HCT116 (cell line): ENCODE data around the gene RPE65. TPM values are rescaled to one million over a fixed set of nuclear protein-coding genes. Genes with fewer than 3 reads are reported as not detected.

Source experiments
- ATAC-seq: fragments of 200-7000 bp; cut with Tn5 transposase; 2 replicates; pipeline ENCODE4 v1.9.1; 2020; ENCODE audit warnings: mild to moderate bottlenecking, moderate library complexity
- BruUV-seq: library from RNA; stranded (reverse); fragments of 400-500 nt; replicated peaks from 2 replicates; lab custom pipeline; 2021; lab: Mats Ljungman, UMichigan
- CTCF ChIA-PET: fragments of 300-600 bp; sonication (Branson Sonifier 250); formaldehyde crosslinking; loops from one replicate; lab custom pipeline; 2021; ENCODE audit warnings: antibody characterized with exemption; lab: Charles Lee
- POLR2A ChIA-PET: fragments of 300-600, 350-600 bp; sonication (Branson Sonifier 250); formaldehyde crosslinking; loops from one replicate; lab custom pipeline; 2021; ENCODE audit warnings: antibody characterized with exemption; lab: Charles Lee
- RAD21 ChIA-PET, 2 experiments: fragments of 300-600 bp; sonication (Branson Sonifier 250); formaldehyde crosslinking; loops; one replicate each; lab custom pipeline; 2023; ENCODE audit warnings: low total read pairs in 2 of 2; ENCODE audit not compliant: uncharacterized antibody in 2 of 2, unreplicated experiment in 2 of 2, low non-redundant PET in 1 of 2; lab: Charles Lee
- DNase-seq: peaks from one replicate; pipeline ENCODE4 v3.0.0-alpha.2; 2010; ENCODE audit warnings: low read depth, low spot score
- H2AFZ ChIP-seq: fragments of 200-600 bp; shearing (Covaris generic), sonication (generic); 2 replicates; pipeline ENCODE4 v1.6.1; 2017; ENCODE audit warnings: low read depth, mixed run types, mixed read lengths, antibody characterized with exemption, low read length; ENCODE audit not compliant: poor library complexity, severe bottlenecking
- H3K27ac ChIP-seq: 2 replicates; pipeline ENCODE4 v1.5.1; 2012; ENCODE audit warnings: low read depth, low read length
- H3K27me3 ChIP-seq: fragments of 200-600 bp; sonication (generic); 2 replicates; pipeline ENCODE4 v1.6.1; 2016; ENCODE audit warnings: mixed run types, low read length, mixed read lengths; ENCODE audit not compliant: insufficient read depth
- H3K36me3 ChIP-seq, 2 experiments: fragments of 200-500 bp in 1 of 2; fragments of 200-600 bp in 1 of 2; sonication (Bioruptor generic) in 1 of 2; sonication (generic) in 1 of 2; 2 replicates each; pipeline versions ENCODE4 v1.5.1 to v1.6.1; 2014 to 2016; ENCODE audit warnings: low read length in 2 of 2, inconsistent platforms in 1 of 2, mixed read lengths in 1 of 2, mixed run types in 1 of 2; ENCODE audit not compliant: insufficient read depth in 2 of 2, control insufficient read depth in 1 of 2
- H3K4me1 ChIP-seq, 2 experiments: fragments of 200-600 bp in 1 of 2; sonication (generic) in 1 of 2; 2 replicates each; pipeline versions ENCODE4 v1.5.1 to v1.6.1; 2012 to 2017; ENCODE audit warnings: low read length in 2 of 2, inconsistent platforms in 1 of 2, mild to moderate bottlenecking in 1 of 2, mixed read lengths in 1 of 2, mixed run types in 1 of 2, moderate library complexity in 1 of 2; ENCODE audit not compliant: insufficient read depth in 2 of 2, control insufficient read depth in 1 of 2
- H3K4me2 ChIP-seq: fragments of 200-600 bp; sonication (generic); 2 replicates; pipeline ENCODE4 v1.6.1; 2017; ENCODE audit warnings: mixed run types, low read length, mixed read lengths
- H3K4me3 ChIP-seq, 2 experiments: fragments of 200-600 bp in 1 of 2; sonication (generic) in 1 of 2; replicated peaks in 1 of 2; 2 replicates each; pipeline ENCODE4 v1.5.1; 2011 to 2016; ENCODE audit warnings: low read length in 2 of 2, control low read depth in 1 of 2, low read depth in 1 of 2, mild to moderate bottlenecking in 1 of 2, mixed read lengths in 1 of 2, mixed run types in 1 of 2
- H3K79me2 ChIP-seq: fragments of 200-600 bp; sonication (generic); 2 replicates; pipeline ENCODE4 v1.6.1; 2017; ENCODE audit warnings: mild to moderate bottlenecking, mixed run types, low read length, moderate library complexity, mixed read lengths; ENCODE audit not compliant: insufficient read depth
- H3K9ac ChIP-seq: fragments of 200-600 bp; sonication (generic); 2 replicates; pipeline ENCODE4 v1.6.1; 2016; ENCODE audit warnings: low read length, mixed read lengths
- H3K9me2 ChIP-seq: fragments of 200-600 bp; sonication (generic), shearing (Covaris generic); 2 replicates; pipeline ENCODE4 v1.6.1; 2017; ENCODE audit warnings: mixed run types, mild to moderate bottlenecking, moderate library complexity; ENCODE audit not compliant: insufficient read depth
- H3K9me3 ChIP-seq, 2 experiments: fragments of 200-500 bp in 1 of 2; fragments of 200-600 bp in 1 of 2; sonication (Bioruptor generic) in 1 of 2; sonication (generic) in 1 of 2; 2 replicates each; pipeline ENCODE4 v1.6.1; 2014 to 2017; ENCODE audit warnings: low read length in 2 of 2, mixed read lengths in 2 of 2, inconsistent platforms in 1 of 2, low read depth in 1 of 2, mild to moderate bottlenecking in 1 of 2, mixed run types in 1 of 2, moderate library complexity in 1 of 2; ENCODE audit not compliant: control insufficient read depth in 1 of 2, insufficient read depth in 1 of 2
- H4K20me1 ChIP-seq: fragments of 200-600 bp; sonication (generic), shearing (Covaris generic); 2 replicates; pipeline ENCODE4 v1.6.1; 2017; ENCODE audit warnings: mixed run types, mild to moderate bottlenecking, moderate library complexity; ENCODE audit not compliant: insufficient read depth
- EZH2phosphoT487 ChIP-seq: fragments of 200-600 bp; IDR thresholded peaks from 2 replicates; pipeline ENCODE4 v1.6.1; 2018; ENCODE audit warnings: antibody characterized with exemption, borderline replicate concordance
- POLR2AphosphoS5 ChIP-seq: IDR thresholded peaks from 2 replicates; pipeline ENCODE4 v1.6.1; 2011; ENCODE audit warnings: mild to moderate bottlenecking, low read depth, low read length, moderate library complexity
- SIN3A ChIP-seq: IDR thresholded peaks from 2 replicates; pipeline ENCODE4 v1.6.1; 2012; ENCODE audit warnings: low read depth
- SP1 ChIP-seq: IDR thresholded peaks from 2 replicates; pipeline ENCODE4 v1.6.1; 2012; ENCODE audit warnings: low read depth
- intact Hi-C: fragments of 100-400 bp; cut with micrococcal nuclease; formaldehyde crosslinking; loops from 2 replicates; pipeline ENCODE4 v1.10.0; 2022
- total RNA-seq: library from RNA; stranded (reverse); gene quantifications from one replicate; pipeline ENCODE4 v1.2.1, GENCODE V29; 2021; ENCODE audit not compliant: unreplicated experiment

The RPE65 gene
- total RNA-seq, 1 experiment from 2014 or later = not detected

GRCh38 chr1:68433395-68433794 lies 16.4 kb downstream of the RPE65 start:
- POLR2A ChIA-PET = no interaction called here
- intact Hi-C loops = no loop called here
- Histone ChIP-seq H3K36me3 (peaks cover 5 to 54% of the 10 kb centered on the region in 2 experiments), H3K9me3 (no peaks in the 10 kb centered on the region), H3K9me2 (no peaks in the 10 kb centered on the region), H4K20me1 (no peaks in the 10 kb centered on the region), H3K4me2 (no peak overlapping the region), H3K27me3 (no peaks in the 10 kb centered on the region), H3K27ac (no peak overlapping the region), H3K79me2 (peaks cover 45% of the 10 kb centered on the region), H3K4me3 (no peak overlapping the region), H2AFZ (no peak overlapping the region), H3K4me1 (no peaks in the 10 kb centered on the region), H3K9ac (no peak overlapping the region)
- ATAC-seq = no peak
- no TSS peak for BruUV-seq
- RAD21 ChIA-PET = no interaction called here
- DNase-seq = no peak
- CTCF ChIA-PET = interaction anchor here (1.4 kb wide), 1 partner anchor 10 kb away, joined by 6 read pairs; no protein-coding TSS in a partner anchor
- TF ChIP-seq SP1 (no peak), POLR2AphosphoS5 (no peak), SIN3A (no peak), EZH2phosphoT487 (no peak)

- H3K36me3 ChIP-seq = peaks cover 3 to 50% of the 10 kb centered on the region in 2 experiments
- H3K27ac ChIP-seq = no peak overlapping the region
- no peaks in the 10 kb centered on the region for H3K4me1 ChIP-seq
- no peak overlapping the region for H3K4me3 ChIP-seq
- H4K20me1 ChIP-seq = peaks cover 11% of the 10 kb centered on the region; the same call in 1 of the 2 replicates
- TF ChIP-seq SIN3A = no peak
- BruUV-seq = no TSS peak
- H3K4me2 ChIP-seq = no peak overlapping the region
- peaks cover 67% of the 10 kb centered on the region for H3K79me2 ChIP-seq
- ChIA-PET CTCF (no interaction called here), RAD21 (no interaction called here), POLR2A (no interaction called here)
- H3K9ac ChIP-seq = no peak overlapping the region
- ATAC-seq = no peak
- no peak for DNase-seq
- no peaks in the 10 kb centered on the region for H3K9me3 ChIP-seq
- no peaks in the 10 kb centered on the region for H3K27me3 ChIP-seq
- H2AFZ ChIP-seq = no peak overlapping the region
- intact Hi-C loops = no loop called here
- H3K9me2 ChIP-seq = no peaks in the 10 kb centered on the region
Measured at GRCh38 chr1:68431076-68431475, 18.7 kb downstream of the RPE65 start.
